ENCODE measurements around the gene PARP1. TPM values are rescaled to one million over a fixed set of nuclear protein-coding genes. Genes with fewer than 3 reads are reported as not detected.

Gene PARP1
- total and polyA plus RNA-seq, 2 donors (not counting 1 experiment from before 2014, with no cell fraction given), result 61.7 to 78.4 TPM

DNA sequence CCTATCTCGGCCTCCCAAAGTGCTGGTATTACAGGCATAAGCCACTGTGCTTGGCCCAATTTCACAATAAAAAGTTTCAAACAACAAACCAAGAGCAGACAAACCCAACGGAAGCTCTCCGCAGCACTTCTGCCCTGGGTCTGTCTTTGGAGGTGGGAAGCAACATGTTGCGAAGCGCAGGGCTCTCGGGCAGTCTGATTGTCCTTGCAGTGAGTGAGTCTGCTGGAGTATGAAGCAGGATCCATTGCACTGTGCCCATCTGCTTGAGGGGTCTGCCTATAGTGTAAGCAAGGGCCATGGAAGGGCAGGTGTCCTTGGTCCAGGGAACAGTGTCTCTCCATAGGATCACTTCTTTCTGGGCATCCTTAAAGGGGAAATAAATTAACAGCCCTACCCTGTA is 14.6 kb upstream of the PARP1 start:
- H3K27ac ChIP-seq (ENCODE audit: insufficient read depth, low read length), result no peak overlapping the region
- no peak overlapping the region for H3K9ac ChIP-seq (ENCODE audit: insufficient read depth, low read length)
- H2AFZ ChIP-seq (ENCODE audit: low read length), result no peak overlapping the region
- H3K4me2 ChIP-seq (ENCODE audit: extremely low read depth, insufficient read depth, low read length), result no peak overlapping the region
- H3K36me3 ChIP-seq (ENCODE audit: control insufficient read depth, insufficient read depth, low read length), result no peaks in the 10 kb centered on the region
- no peak for DNase-seq (ENCODE audit: low read depth in 2 of 2)
- H3K79me2 ChIP-seq (ENCODE audit: control insufficient read depth, insufficient read depth, low read length), result no peaks in the 10 kb centered on the region
- no peaks in the 10 kb centered on the region for H4K20me1 ChIP-seq (ENCODE audit: control insufficient read depth, extremely low read depth, insufficient read depth, low read length)
- no peak overlapping the region for H3K4me3 ChIP-seq (replicated peaks in 1 of 4; ENCODE audit: control extremely low read depth in 1 of 4, insufficient read depth in 1 of 4, low read depth in 3 of 4, low read length in 4 of 4)
- H3K9me3 ChIP-seq (ENCODE audit: control insufficient read depth, insufficient read depth, low read depth, low read length), result no peaks in the 10 kb centered on the region
- H3K27me3 ChIP-seq (ENCODE audit: control insufficient read depth, insufficient read depth, low read length), result peaks cover 2% of the 10 kb centered on the region
- no peak for TF ChIP-seq EZH2 (IDR thresholded peaks at IDR 0.05; ENCODE audit: low read length, missing control alignments)
- TF ChIP-seq, protein P1, sequence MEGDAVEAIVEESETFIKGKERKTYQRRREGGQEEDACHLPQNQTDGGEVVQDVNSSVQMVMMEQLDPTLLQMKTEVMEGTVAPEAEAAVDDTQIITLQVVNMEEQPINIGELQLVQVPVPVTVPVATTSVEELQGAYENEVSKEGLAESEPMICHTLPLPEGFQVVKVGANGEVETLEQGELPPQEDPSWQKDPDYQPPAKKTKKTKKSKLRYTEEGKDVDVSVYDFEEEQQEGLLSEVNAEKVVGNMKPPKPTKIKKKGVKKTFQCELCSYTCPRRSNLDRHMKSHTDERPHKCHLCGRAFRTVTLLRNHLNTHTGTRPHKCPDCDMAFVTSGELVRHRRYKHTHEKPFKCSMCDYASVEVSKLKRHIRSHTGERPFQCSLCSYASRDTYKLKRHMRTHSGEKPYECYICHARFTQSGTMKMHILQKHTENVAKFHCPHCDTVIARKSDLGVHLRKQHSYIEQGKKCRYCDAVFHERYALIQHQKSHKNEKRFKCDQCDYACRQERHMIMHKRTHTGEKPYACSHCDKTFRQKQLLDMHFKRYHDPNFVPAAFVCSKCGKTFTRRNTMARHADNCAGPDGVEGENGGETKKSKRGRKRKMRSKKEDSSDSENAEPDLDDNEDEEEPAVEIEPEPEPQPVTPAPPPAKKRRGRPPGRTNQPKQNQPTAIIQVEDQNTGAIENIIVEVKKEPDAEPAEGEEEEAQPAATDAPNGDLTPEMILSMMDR (conservative IDR thresholded peaks at IDR 0.05 in 1 of 2, IDR thresholded peaks at IDR 0.05 in 1 of 2; ENCODE audit: low read depth in 1 of 2, low read length in 2 of 2), result no peak
- H3K4me1 ChIP-seq (ENCODE audit: control insufficient read depth, extremely low read depth, insufficient read depth, low read length), result no peaks in the 10 kb centered on the region

GRCh38 chr1:226420897-226421296 is 13.0 kb upstream of the PARP1 start:
- Histone ChIP-seq H3K9ac (ENCODE audit: insufficient read depth, low read length) (no peak overlapping the region), H4K20me1 (ENCODE audit: control insufficient read depth, extremely low read depth, insufficient read depth, low read length) (no peaks in the 10 kb centered on the region), H3K27me3 (ENCODE audit: control insufficient read depth, insufficient read depth, low read length) (peaks cover 2% of the 10 kb centered on the region), H3K79me2 (ENCODE audit: control insufficient read depth, insufficient read depth, low read length) (no peaks in the 10 kb centered on the region), H3K4me2 (ENCODE audit: extremely low read depth, insufficient read depth, low read length) (no peak overlapping the region), H2AFZ (ENCODE audit: low read length) (no peak overlapping the region), H3K27ac (ENCODE audit: insufficient read depth, low read length) (no peak overlapping the region), H3K4me3 (replicated peaks in 1 of 4; ENCODE audit: control extremely low read depth in 1 of 4, insufficient read depth in 1 of 4, low read depth in 3 of 4, low read length in 4 of 4) (no peak overlapping the region), H3K36me3 (ENCODE audit: control insufficient read depth, insufficient read depth, low read length) (no peaks in the 10 kb centered on the region), H3K4me1 (ENCODE audit: control insufficient read depth, extremely low read depth, insufficient read depth, low read length) (no peaks in the 10 kb centered on the region), H3K9me3 (ENCODE audit: control insufficient read depth, insufficient read depth, low read depth, low read length) (no peaks in the 10 kb centered on the region)
- DNase-seq (ENCODE audit: low read depth in 2 of 2), result no peak
- TF ChIP-seq, protein P1 (conservative IDR thresholded peaks at IDR 0.05 in 1 of 2, IDR thresholded peaks at IDR 0.05 in 1 of 2; ENCODE audit: low read depth in 1 of 2, low read length in 2 of 2), result no peak
- TF ChIP-seq EZH2 (IDR thresholded peaks at IDR 0.05; ENCODE audit: low read length, missing control alignments), result no peak

DNA sequence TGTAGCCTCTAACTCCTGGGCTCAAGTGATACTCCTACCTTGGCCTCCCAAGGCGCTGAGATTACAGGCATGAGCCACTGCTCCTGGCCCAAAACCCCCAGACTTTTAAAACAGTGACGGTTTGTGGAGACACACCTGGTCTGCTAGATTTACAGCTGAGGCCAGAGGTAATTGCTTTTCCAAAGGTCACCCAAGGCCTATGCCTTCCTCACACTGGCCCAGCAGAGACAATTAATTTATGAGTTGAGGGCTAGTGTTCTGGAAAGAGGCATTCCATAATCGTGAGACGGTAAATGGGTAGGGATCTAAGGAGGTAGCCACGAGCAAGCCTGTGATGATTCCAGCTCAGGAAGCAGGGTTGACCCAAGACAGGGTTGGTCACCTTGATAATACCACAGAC is 12.4 kb upstream of the PARP1 start:
- Histone ChIP-seq H3K4me2 (ENCODE audit: extremely low read depth, insufficient read depth, low read length) (no peak overlapping the region), H2AFZ (ENCODE audit: low read length) (no peak overlapping the region), H3K4me1 (ENCODE audit: control insufficient read depth, extremely low read depth, insufficient read depth, low read length) (no peaks in the 10 kb centered on the region), H3K9me3 (ENCODE audit: control insufficient read depth, insufficient read depth, low read depth, low read length) (no peaks in the 10 kb centered on the region), H3K4me3 (replicated peaks in 1 of 4; ENCODE audit: control extremely low read depth in 1 of 4, insufficient read depth in 1 of 4, low read depth in 3 of 4, low read length in 4 of 4) (no peak overlapping the region), H3K36me3 (ENCODE audit: control insufficient read depth, insufficient read depth, low read length) (no peaks in the 10 kb centered on the region), H3K9ac (ENCODE audit: insufficient read depth, low read length) (no peak overlapping the region), H3K27ac (ENCODE audit: insufficient read depth, low read length) (no peak overlapping the region), H3K79me2 (ENCODE audit: control insufficient read depth, insufficient read depth, low read length) (no peaks in the 10 kb centered on the region), H3K27me3 (ENCODE audit: control insufficient read depth, insufficient read depth, low read length) (peaks cover 2% of the 10 kb centered on the region), H4K20me1 (ENCODE audit: control insufficient read depth, extremely low read depth, insufficient read depth, low read length) (no peaks in the 10 kb centered on the region)
- DNase-seq (ENCODE audit: low read depth in 2 of 2), result no peak
- TF ChIP-seq, protein P1 (conservative IDR thresholded peaks at IDR 0.05 in 1 of 2, IDR thresholded peaks at IDR 0.05 in 1 of 2; ENCODE audit: low read depth in 1 of 2, low read length in 2 of 2), result no peak
- TF ChIP-seq EZH2 (IDR thresholded peaks at IDR 0.05; ENCODE audit: low read length, missing control alignments), result no peak

Data from fibroblast of lung (primary cell).